Measurements from ENCODE around the gene POLR1C.
"Not testable (repeated sequence)": the region's sequence is repeated elsewhere in the genome, so short reads cannot be mapped to it uniquely, and the experiment has no call there.

POLR1C gene

GRCh38 chr6:43493230-43493629 lies 23.7 kb upstream of the POLR1C start:
- DNase-seq (ENCODE audit: low read depth), result no peak

GRCh38 chr6:43493833-43494232 lies 23.1 kb upstream of the POLR1C start:
- DNase-seq (ENCODE audit: low read depth), result no peak

GRCh38 chr6:43494321-43494720 lies 22.6 kb upstream of the POLR1C start:
- no peak for DNase-seq (ENCODE audit: low read depth)

GRCh38 chr6:43494766-43495165 lies 22.1 kb upstream of the POLR1C start:
- DNase-seq (ENCODE audit: low read depth), result no peak

GRCh38 chr6:43495409-43495941 lies 21.4 kb upstream of the POLR1C start:
- DNase-seq (ENCODE audit: low read depth), result peak; percentile 50

- peak; percentile 79 for DNase-seq (ENCODE audit: low read depth)
Measured at GRCh38 chr6:43496370-43497128, 20.3 kb upstream of the POLR1C start.

GRCh38 chr6:43497129-43497396 lies 19.8 kb upstream of the POLR1C start:
- DNase-seq (ENCODE audit: low read depth), result no peak

GRCh38 chr6:43497689-43498088 lies 19.2 kb upstream of the POLR1C start:
- DNase-seq (ENCODE audit: low read depth), result no peak

- not testable (repeated sequence) for DNase-seq (ENCODE audit: low read depth)
Measured at GRCh38 chr6:43498291-43498690, 18.6 kb upstream of the POLR1C start.

- DNase-seq (ENCODE audit: low read depth), result no peak
Measured at GRCh38 chr6:43499028-43499815, 17.7 kb upstream of the POLR1C start.

- no peak for DNase-seq (ENCODE audit: low read depth)
Measured at GRCh38 chr6:43500921-43501320, 16.0 kb upstream of the POLR1C start.

GRCh38 chr6:43502666-43503065 lies 14.2 kb upstream of the POLR1C start:
- no peak for DNase-seq (ENCODE audit: low read depth)

- no peak for DNase-seq (ENCODE audit: low read depth)
Measured at GRCh38 chr6:43503443-43503842, 13.4 kb upstream of the POLR1C start.

- no peak for DNase-seq (ENCODE audit: low read depth)
Measured at GRCh38 chr6:43504756-43505593, 11.9 kb upstream of the POLR1C start.

- DNase-seq (ENCODE audit: low read depth), result no peak
Measured at GRCh38 chr6:43505718-43506117, 11.2 kb upstream of the POLR1C start.

GRCh38 chr6:43506171-43506570 lies 10.7 kb upstream of the POLR1C start:
- DNase-seq (ENCODE audit: low read depth), result no peak

GRCh38 chr6:43506667-43507471 lies 10.0 kb upstream of the POLR1C start:
- DNase-seq (ENCODE audit: low read depth), result peak; percentile 79

GRCh38 chr6:43508481-43509141 lies 8.3 kb upstream of the POLR1C start:
- DNase-seq (ENCODE audit: low read depth), result no peak

GRCh38 chr6:43509142-43509983 lies 7.5 kb upstream of the POLR1C start:
- no peak for DNase-seq (ENCODE audit: low read depth)

Data from EH (cell line).